MM.1S (cell line): ENCODE measurements around the gene BPIFA3.
"Not testable (repeated sequence)": the region's sequence is repeated elsewhere in the genome, so short reads cannot be mapped to it uniquely, and the experiment has no call there.

Experiments used
- EZH2 ChIP-seq: fragments of 300-600 bp; sonication (generic); optimal IDR thresholded peaks from 2 replicates; pipeline ENCODE3; 2017; ENCODE audit warnings: low read depth, mild to moderate bottlenecking, antibody characterized with exemption, low read length, mixed read lengths
- EZH2phosphoT487 ChIP-seq: fragments of 300-600 bp; sonication (generic); IDR thresholded peaks from 2 replicates; pipeline ENCODE4 v1.6.1; 2018; ENCODE audit warnings: antibody characterized with exemption, low read length
- TF ChIP-seq, protein P1 (sequence below): fragments of 300-600 bp; sonication (generic); IDR thresholded peaks from 2 replicates; pipeline ENCODE4 v1.5.1; 2016; ENCODE audit warnings: antibody characterized with exemption, low read length, mixed read lengths

DNA sequence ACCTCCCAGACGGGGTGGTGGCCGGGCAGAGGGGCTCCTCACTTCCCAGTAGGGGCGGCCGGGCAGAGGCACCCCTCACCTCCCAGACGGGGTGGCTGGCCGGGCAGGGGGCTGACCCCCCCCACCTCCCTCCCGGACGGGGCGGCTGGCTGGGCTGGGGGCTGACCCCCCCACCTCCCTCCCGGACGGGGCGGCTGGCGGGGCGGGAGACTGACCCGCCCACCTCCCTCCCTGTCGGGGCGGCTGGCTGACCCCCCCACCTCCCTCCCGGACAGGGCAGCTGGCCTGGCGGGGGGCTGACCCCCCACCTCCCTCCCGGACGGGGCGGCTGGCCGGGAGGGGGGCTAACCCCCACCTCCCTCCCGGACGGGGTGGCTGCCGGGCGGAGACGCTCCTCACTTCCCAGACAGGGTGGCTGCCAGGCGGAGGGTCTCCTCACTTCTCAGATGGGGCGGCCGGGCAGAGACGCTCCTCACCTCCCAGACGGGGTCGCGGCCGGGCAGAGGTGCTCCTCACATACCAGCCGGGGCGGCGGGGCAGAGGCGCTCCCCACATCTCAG is 32.0 kb upstream of the BPIFA3 start:
- TF ChIP-seq, protein P1, sequence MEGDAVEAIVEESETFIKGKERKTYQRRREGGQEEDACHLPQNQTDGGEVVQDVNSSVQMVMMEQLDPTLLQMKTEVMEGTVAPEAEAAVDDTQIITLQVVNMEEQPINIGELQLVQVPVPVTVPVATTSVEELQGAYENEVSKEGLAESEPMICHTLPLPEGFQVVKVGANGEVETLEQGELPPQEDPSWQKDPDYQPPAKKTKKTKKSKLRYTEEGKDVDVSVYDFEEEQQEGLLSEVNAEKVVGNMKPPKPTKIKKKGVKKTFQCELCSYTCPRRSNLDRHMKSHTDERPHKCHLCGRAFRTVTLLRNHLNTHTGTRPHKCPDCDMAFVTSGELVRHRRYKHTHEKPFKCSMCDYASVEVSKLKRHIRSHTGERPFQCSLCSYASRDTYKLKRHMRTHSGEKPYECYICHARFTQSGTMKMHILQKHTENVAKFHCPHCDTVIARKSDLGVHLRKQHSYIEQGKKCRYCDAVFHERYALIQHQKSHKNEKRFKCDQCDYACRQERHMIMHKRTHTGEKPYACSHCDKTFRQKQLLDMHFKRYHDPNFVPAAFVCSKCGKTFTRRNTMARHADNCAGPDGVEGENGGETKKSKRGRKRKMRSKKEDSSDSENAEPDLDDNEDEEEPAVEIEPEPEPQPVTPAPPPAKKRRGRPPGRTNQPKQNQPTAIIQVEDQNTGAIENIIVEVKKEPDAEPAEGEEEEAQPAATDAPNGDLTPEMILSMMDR, result not testable (repeated sequence)
- not testable (repeated sequence) for TF ChIP-seq EZH2phosphoT487, EZH2
